OCI-LY1 (cell line): ENCODE measurements around the gene PTGS1.

Experiments used
- H2AFZ ChIP-seq: fragments of 200-600 bp; sonication (generic), shearing (Covaris generic); 2 replicates; pipeline ENCODE4 v1.6.0; 2014; ENCODE audit warnings: antibody characterized with exemption, mild to moderate bottlenecking, low read length
- H3F3A ChIP-seq: fragments of 200-600 bp; sonication (generic), shearing (Covaris generic); 2 replicates; pipeline ENCODE4 v1.6.0; 2014; ENCODE audit warnings: mild to moderate bottlenecking, antibody characterized with exemption, low read length, moderate library complexity; ENCODE audit not compliant: insufficient read depth
- H3K27ac ChIP-seq: fragments of 200-600 bp; sonication (generic); 2 replicates; pipeline ENCODE4 v1.5.1; 2014; ENCODE audit warnings: low read length, mixed run types, mild to moderate bottlenecking, low read depth; ENCODE audit not compliant: poor library complexity, severe bottlenecking
- H3K27me3 ChIP-seq: fragments of 200-600 bp; sonication (generic); 2 replicates; pipeline ENCODE4 v1.6.0; 2014; ENCODE audit warnings: antibody characterized with exemption, mild to moderate bottlenecking, low read length, moderate library complexity; ENCODE audit not compliant: insufficient read depth
- H3K36me3 ChIP-seq: fragments of 200-600 bp; sonication (generic); 2 replicates; pipeline ENCODE4 v1.6.1; 2014; ENCODE audit warnings: mild to moderate bottlenecking, antibody characterized with exemption, low read length, moderate library complexity, mixed read lengths; ENCODE audit not compliant: insufficient read depth
- H3K4me1 ChIP-seq: fragments of 200-600 bp; sonication (generic); 2 replicates; pipeline ENCODE4 v1.5.1; 2014; ENCODE audit warnings: mild to moderate bottlenecking, low read length, moderate library complexity; ENCODE audit not compliant: insufficient read depth, severe bottlenecking
- H3K4me2 ChIP-seq: fragments of 200-600 bp; sonication (generic), shearing (Covaris generic); 2 replicates; pipeline ENCODE4 v1.6.1; 2014; ENCODE audit warnings: low read length
- H3K4me3 ChIP-seq: fragments of 200-600 bp; sonication (generic); 2 replicates; pipeline ENCODE4 v1.5.1; 2014; ENCODE audit warnings: low read length, low read depth, mild to moderate bottlenecking, mixed read lengths; ENCODE audit not compliant: poor library complexity, severe bottlenecking
- H3K79me2 ChIP-seq: fragments of 200-600 bp; shearing (Covaris generic); 2 replicates; pipeline ENCODE4 v1.6.1; 2016; ENCODE audit warnings: mixed run types, low read length, mixed read lengths; ENCODE audit not compliant: insufficient read depth
- H3K9ac ChIP-seq: fragments of 200-600 bp; sonication (generic), shearing (Covaris generic); 2 replicates; pipeline ENCODE4 v1.6.1; 2014; ENCODE audit warnings: mild to moderate bottlenecking, low read length, mixed read lengths
- H3K9me2 ChIP-seq: fragments of 200-600 bp; sonication (generic), shearing (Covaris generic); 2 replicates; pipeline ENCODE4 v1.6.1; 2014; ENCODE audit warnings: low read depth, mild to moderate bottlenecking, low read length, mixed read lengths
- H3K9me3 ChIP-seq: fragments of 200-600 bp; shearing (Covaris generic); 2 replicates; pipeline ENCODE4 v1.6.1; 2014; ENCODE audit warnings: low read length, mixed read lengths
- H4K20me1 ChIP-seq: fragments of 200-600 bp; sonication (generic), shearing (Covaris generic); 2 replicates; pipeline ENCODE4 v1.6.0; 2016; ENCODE audit warnings: mild to moderate bottlenecking, low read length; ENCODE audit not compliant: insufficient read depth
- EZH2 ChIP-seq: fragments of 200-600 bp; sonication (generic), shearing (Covaris generic); IDR thresholded peaks from 2 replicates; pipeline ENCODE4 v1.8.0; 2017; ENCODE audit warnings: borderline replicate concordance, mixed run types, mild to moderate bottlenecking, antibody characterized with exemption, low read length, moderate library complexity, mixed read lengths
- TF ChIP-seq, protein P1 (sequence below): fragments of 200-600 bp; sonication (generic), shearing (Covaris generic); IDR thresholded peaks from 2 replicates; pipeline ENCODE4 v1.5.1; 2017; ENCODE audit warnings: mild to moderate bottlenecking, antibody characterized with exemption, low read length, moderate library complexity, mixed read lengths

The PTGS1 gene

DNA sequence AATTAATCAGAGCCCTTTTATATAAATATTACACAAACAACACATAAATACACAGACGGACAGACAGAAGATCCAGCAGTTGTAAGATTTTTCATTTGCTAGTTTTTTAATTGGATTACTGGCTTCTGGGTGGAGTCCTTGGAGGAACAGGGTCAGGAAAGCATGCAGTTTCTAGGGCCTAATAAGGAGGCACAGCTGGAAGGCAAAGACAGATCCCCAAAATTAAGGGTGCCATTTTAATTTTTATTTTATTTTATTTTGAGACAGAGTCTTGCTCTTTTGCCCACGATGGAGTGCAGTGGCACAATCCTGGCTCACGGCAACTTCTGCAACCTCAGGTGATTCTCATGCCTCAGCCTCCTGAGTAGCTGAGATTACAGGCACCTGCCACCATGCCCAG, 49.5 kb downstream of the PTGS1 start:
- no peaks in the 10 kb centered on the region for H3K4me1 ChIP-seq
- no peak overlapping the region for H3K4me3 ChIP-seq
- no peaks in the 10 kb centered on the region for H3K79me2 ChIP-seq
- no peaks in the 10 kb centered on the region for H3K27me3 ChIP-seq
- H3K36me3 ChIP-seq, result no peaks in the 10 kb centered on the region; the same call in 1 of the 2 replicates
- no peak for TF ChIP-seq EZH2
- TF ChIP-seq, protein P1, sequence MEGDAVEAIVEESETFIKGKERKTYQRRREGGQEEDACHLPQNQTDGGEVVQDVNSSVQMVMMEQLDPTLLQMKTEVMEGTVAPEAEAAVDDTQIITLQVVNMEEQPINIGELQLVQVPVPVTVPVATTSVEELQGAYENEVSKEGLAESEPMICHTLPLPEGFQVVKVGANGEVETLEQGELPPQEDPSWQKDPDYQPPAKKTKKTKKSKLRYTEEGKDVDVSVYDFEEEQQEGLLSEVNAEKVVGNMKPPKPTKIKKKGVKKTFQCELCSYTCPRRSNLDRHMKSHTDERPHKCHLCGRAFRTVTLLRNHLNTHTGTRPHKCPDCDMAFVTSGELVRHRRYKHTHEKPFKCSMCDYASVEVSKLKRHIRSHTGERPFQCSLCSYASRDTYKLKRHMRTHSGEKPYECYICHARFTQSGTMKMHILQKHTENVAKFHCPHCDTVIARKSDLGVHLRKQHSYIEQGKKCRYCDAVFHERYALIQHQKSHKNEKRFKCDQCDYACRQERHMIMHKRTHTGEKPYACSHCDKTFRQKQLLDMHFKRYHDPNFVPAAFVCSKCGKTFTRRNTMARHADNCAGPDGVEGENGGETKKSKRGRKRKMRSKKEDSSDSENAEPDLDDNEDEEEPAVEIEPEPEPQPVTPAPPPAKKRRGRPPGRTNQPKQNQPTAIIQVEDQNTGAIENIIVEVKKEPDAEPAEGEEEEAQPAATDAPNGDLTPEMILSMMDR, result no peak
- H3K27ac ChIP-seq, result no peak overlapping the region
- 0 out of 2 replicates have a peak, but pooled peaks cover 13% of the 10 kb centered on the region for H3K9me3 ChIP-seq
- no peak overlapping the region for H3K9ac ChIP-seq
- no peaks in the 10 kb centered on the region for H4K20me1 ChIP-seq
- no peaks in the 10 kb centered on the region for H3K9me2 ChIP-seq
- no peaks in the 10 kb centered on the region for H3F3A ChIP-seq
- no peak overlapping the region for H2AFZ ChIP-seq
- H3K4me2 ChIP-seq, result no peak overlapping the region

DNA sequence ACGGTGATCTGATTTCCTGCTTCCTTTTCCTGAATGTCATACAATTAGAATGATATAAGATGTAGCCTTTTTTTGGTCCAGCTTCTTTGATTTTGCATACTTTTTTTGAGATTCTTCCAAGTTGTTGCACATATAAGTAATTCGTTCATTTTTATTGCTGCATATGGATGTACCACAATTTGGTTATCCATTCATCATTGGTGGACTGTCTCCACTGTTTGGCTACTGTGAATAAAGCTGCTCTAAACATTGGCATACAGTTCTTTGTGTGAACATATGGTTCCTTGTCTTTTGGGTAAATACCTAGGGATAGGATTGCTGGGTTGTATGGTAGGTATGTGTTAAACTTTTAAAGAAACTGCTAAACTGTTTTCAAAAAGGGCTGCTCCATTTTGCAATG, 54.3 kb downstream of the PTGS1 start:
- Histone ChIP-seq H3K27me3 (no peaks in the 10 kb centered on the region), H3K9me3 (0 out of 2 replicates have a peak, but pooled peaks cover 8% of the 10 kb centered on the region), H4K20me1 (no peaks in the 10 kb centered on the region), H3K79me2 (no peaks in the 10 kb centered on the region), H3K9ac (no peak overlapping the region), H3K4me3 (no peak overlapping the region), H3K4me2 (no peak overlapping the region), H3K4me1 (no peaks in the 10 kb centered on the region), H3F3A (no peaks in the 10 kb centered on the region), H3K36me3 (no peaks in the 10 kb centered on the region; the same call in 1 of the 2 replicates), H3K27ac (no peak overlapping the region), H2AFZ (no peak overlapping the region), H3K9me2 (no peaks in the 10 kb centered on the region)
- TF ChIP-seq, protein P1, result no peak
- no peak for TF ChIP-seq EZH2

DNA sequence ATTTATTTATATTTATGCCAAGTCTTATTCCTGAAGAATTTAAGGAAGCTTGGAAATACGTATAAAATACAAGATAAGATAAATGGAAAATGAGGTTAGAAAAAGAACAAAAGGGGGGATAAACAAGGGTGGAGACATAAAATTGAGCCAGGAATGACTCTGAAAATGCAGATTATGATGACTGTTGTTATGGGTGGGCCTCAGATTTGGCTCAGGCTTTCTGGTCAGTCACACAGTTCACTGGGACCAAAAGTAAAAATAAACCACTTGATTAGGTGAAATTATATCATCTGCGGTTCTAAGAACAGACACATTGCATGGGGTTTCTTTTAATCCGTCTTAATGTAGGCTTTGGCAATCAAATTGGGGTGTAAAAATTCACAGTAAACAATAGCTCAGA, 55.9 kb downstream of the PTGS1 start:
- no peak overlapping the region for H3K4me3 ChIP-seq
- no peaks in the 10 kb centered on the region for H3K27me3 ChIP-seq
- no peak overlapping the region for H3K4me2 ChIP-seq
- TF ChIP-seq EZH2, result no peak
- TF ChIP-seq, protein P1, result no peak
- H4K20me1 ChIP-seq, result no peaks in the 10 kb centered on the region
- H3K4me1 ChIP-seq, result no peaks in the 10 kb centered on the region
- no peaks in the 10 kb centered on the region for H3K79me2 ChIP-seq
- H3K9me3 ChIP-seq, result 0 out of 2 replicates have a peak, but pooled peaks cover 2% of the 10 kb centered on the region
- H3K9ac ChIP-seq, result no peak overlapping the region
- no peaks in the 10 kb centered on the region for H3K36me3 ChIP-seq
- no peaks in the 10 kb centered on the region for H3F3A ChIP-seq
- H2AFZ ChIP-seq, result no peak overlapping the region
- H3K27ac ChIP-seq, result no peak overlapping the region
- no peaks in the 10 kb centered on the region for H3K9me2 ChIP-seq
